Chondrocyte (in vitro differentiated cells): ENCODE data around the gene NR1H3. TPM values are rescaled to one million over a fixed set of nuclear protein-coding genes. Genes with fewer than 3 reads are reported as not detected.

ENCODE experiments used
- DNase-seq: peaks from one replicate; pipeline ENCODE4 v3.0.0; 2021; ENCODE audit warnings: mixed read lengths, low spot score
- H3K27ac Mint-ChIP-seq: one replicate; pipeline ENCODE4 v1.8.0; 2021; ENCODE audit warnings: mild to moderate bottlenecking, moderate library complexity, mixed read lengths; ENCODE audit not compliant: unreplicated experiment
- H3K27me3 Mint-ChIP-seq: 2 replicates; pipeline ENCODE4 v1.8.0; 2021; ENCODE audit warnings: low read depth, mixed read lengths
- H3K36me3 Mint-ChIP-seq: 2 replicates; pipeline ENCODE4 v1.8.0; 2021; ENCODE audit warnings: low read depth, mixed read lengths
- H3K4me1 Mint-ChIP-seq: 2 replicates; pipeline ENCODE4 v1.8.0; 2021; ENCODE audit warnings: low read depth, mild to moderate bottlenecking, mixed read lengths
- H3K4me3 Mint-ChIP-seq: one replicate; pipeline ENCODE4 v1.8.0; 2021; ENCODE audit warnings: mild to moderate bottlenecking, moderate library complexity, mixed read lengths; ENCODE audit not compliant: unreplicated experiment
- H3K9me3 Mint-ChIP-seq: 2 replicates; pipeline ENCODE4 v1.8.0; 2021; ENCODE audit warnings: low read depth, mixed read lengths
- total RNA-seq: library from RNA; stranded (reverse); gene quantifications from 3 replicates; pipeline ENCODE4 v1.2.1, GENCODE V29; 2021
- TF ChIP-seq, protein P1 (sequence below): fragments of 200-600 bp; sonication (generic); IDR thresholded peaks from 2 replicates; pipeline ENCODE4 v1.5.0; 2021; ENCODE audit warnings: antibody characterized with exemption, mild to moderate bottlenecking, moderate library complexity

Gene NR1H3
- total RNA-seq, 1 donor from 2014 or later, result 3.2 TPM

DNA sequence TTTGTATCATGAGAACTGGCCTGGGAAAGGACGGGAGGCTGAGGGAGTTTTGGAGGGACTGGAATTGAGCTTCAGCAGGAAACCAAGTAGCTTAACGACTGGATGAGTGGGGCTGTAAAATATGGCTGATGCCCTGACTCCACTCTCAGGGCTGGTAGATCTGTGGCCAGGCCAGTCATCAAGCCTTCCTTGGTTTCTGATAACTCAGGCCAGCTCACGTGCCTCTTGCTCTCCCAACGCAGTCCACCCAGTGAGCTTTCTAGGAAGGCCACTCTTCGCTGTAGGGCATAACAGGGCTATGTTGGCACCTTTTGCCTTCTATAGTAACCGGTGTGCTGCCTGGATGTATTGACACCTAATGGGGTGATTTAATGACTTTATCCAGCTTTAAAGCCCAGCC is 6.3 kb downstream of the NR1H3 start:
- Mint-ChIP-seq H3K36me3 (no peaks in the 10 kb centered on the region), H3K27me3 (no peaks in the 10 kb centered on the region), H3K27ac (no peak overlapping the region), H3K9me3 (no peaks in the 10 kb centered on the region), H3K4me3 (no peak overlapping the region), H3K4me1 (peaks cover 30% of the 10 kb centered on the region)
- TF ChIP-seq, protein P1, sequence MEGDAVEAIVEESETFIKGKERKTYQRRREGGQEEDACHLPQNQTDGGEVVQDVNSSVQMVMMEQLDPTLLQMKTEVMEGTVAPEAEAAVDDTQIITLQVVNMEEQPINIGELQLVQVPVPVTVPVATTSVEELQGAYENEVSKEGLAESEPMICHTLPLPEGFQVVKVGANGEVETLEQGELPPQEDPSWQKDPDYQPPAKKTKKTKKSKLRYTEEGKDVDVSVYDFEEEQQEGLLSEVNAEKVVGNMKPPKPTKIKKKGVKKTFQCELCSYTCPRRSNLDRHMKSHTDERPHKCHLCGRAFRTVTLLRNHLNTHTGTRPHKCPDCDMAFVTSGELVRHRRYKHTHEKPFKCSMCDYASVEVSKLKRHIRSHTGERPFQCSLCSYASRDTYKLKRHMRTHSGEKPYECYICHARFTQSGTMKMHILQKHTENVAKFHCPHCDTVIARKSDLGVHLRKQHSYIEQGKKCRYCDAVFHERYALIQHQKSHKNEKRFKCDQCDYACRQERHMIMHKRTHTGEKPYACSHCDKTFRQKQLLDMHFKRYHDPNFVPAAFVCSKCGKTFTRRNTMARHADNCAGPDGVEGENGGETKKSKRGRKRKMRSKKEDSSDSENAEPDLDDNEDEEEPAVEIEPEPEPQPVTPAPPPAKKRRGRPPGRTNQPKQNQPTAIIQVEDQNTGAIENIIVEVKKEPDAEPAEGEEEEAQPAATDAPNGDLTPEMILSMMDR, result no peak
- peak; percentile 54 for DNase-seq

DNA sequence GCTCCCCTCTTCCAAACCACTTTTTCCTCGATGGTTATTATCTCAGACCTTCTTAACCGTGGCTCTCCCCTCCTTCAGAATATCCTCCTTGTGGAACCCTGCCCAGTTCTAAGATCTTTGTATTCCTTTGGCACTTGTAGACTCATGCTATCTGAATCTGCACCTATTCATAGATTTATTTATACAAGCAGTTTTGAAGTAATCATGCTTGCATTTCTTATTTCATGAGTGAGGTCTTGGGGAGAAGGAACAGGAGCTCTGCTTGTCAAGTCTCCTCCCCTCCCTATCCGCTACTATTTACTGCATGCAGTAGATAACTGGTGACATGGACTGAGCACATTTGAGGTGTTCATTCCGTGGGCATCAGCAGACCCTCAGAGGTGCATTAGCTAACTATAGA is 6.7 kb downstream of the NR1H3 start:
- Mint-ChIP-seq H3K27ac (no peak overlapping the region), H3K4me3 (no peak overlapping the region), H3K4me1 (peaks cover 28% of the 10 kb centered on the region), H3K9me3 (no peaks in the 10 kb centered on the region), H3K36me3 (no peaks in the 10 kb centered on the region), H3K27me3 (no peaks in the 10 kb centered on the region)
- TF ChIP-seq, protein P1, result no peak
- DNase-seq, result no peak

DNA sequence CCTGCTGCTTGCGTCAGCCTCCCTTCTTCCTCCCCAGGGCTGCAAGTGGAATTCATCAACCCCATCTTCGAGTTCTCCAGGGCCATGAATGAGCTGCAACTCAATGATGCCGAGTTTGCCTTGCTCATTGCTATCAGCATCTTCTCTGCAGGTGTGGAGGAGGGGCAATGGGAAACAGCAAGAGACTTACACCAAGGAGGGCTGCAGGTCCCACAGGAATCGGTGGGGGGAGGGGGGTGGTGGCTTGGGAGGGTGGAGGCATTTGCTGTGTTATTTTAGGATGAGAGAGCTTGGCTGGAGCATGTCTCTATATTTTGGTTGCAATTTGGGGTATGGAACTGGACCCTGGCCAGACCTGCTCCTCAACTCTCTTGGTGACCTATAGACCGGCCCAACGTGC is 10.1 kb downstream of the NR1H3 start:
- DNase-seq, result no peak
- no peaks in the 10 kb centered on the region for H3K27me3 Mint-ChIP-seq
- H3K36me3 Mint-ChIP-seq, result no peaks in the 10 kb centered on the region
- TF ChIP-seq, protein P1, result no peak
- H3K9me3 Mint-ChIP-seq, result no peaks in the 10 kb centered on the region
- H3K4me3 Mint-ChIP-seq, result no peak overlapping the region
- H3K4me1 Mint-ChIP-seq, result peaks cover 52% of the 10 kb centered on the region
- peak overlapping the region; percentile 95 for H3K27ac Mint-ChIP-seq

DNA sequence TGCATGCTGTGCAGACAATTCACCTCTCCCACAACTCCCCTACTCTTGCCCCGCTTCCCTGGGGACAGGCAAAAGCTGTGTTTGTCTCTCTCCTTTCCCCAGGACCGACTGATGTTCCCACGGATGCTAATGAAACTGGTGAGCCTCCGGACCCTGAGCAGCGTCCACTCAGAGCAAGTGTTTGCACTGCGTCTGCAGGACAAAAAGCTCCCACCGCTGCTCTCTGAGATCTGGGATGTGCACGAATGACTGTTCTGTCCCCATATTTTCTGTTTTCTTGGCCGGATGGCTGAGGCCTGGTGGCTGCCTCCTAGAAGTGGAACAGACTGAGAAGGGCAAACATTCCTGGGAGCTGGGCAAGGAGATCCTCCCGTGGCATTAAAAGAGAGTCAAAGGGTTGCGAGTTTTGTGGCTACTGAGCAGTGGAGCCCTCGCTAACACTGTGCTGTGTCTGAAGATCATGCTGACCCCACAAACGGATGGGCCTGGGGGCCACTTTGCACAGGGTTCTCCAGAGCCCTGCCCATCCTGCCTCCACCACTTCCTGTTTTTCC is 10.7 kb downstream of the NR1H3 start:
- Mint-ChIP-seq H3K27ac (peak overlapping the region; percentile 95), H3K4me1 (peaks cover 52% of the 10 kb centered on the region), H3K4me3 (peak overlapping the region; percentile 86), H3K9me3 (no peaks in the 10 kb centered on the region), H3K36me3 (no peaks in the 10 kb centered on the region), H3K27me3 (no peaks in the 10 kb centered on the region)
- DNase-seq, result no peak
- TF ChIP-seq, protein P1, result no peak

DNA sequence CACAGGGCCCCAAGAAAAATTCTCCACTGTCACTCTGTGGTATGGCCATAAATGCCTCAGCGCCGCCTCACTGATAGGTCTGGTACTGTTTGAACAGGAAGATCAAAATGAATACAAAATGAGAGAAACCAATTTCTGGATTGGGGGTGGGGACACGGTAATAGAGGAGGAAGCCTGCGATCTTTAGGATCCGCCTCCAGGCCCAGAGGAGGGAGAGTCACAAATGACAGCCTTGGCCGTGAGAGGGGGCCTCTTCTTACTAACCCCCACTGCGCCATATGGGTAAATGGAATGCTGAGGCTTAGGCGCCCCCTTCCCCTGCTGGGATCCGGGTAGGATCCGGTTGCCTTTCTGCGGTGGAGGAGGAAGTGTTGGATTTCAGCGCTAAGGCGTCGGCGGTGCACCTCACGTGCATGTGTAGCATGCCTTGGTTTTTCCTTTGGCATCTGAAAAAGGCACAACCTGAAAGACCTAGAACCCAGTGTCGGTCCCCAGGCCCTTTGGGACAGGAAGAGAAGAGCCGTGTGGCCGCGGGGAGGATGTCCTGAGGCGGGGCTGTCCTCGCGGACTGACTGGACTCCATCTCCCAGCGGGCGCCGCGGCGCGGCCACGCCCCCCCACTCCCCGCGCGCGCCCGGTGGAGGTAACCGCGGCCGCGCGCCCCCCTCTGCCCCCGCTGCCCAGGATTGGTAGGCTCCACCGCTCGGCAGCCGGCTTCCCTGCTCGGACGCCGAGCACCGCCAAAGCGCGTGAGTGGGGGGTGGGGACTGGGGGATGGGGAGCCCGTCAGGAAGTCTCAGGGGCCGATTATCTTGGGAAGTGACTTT is 11.4 kb downstream of the NR1H3 start:
- Mint-ChIP-seq H3K9me3 (no peaks in the 10 kb centered on the region), H3K36me3 (no peaks in the 10 kb centered on the region), H3K27me3 (no peaks in the 10 kb centered on the region), H3K4me1 (peaks cover 52% of the 10 kb centered on the region), H3K27ac (peak overlapping the region; percentile 95), H3K4me3 (peak overlapping the region; percentile 86)
- no peak for DNase-seq
- TF ChIP-seq, protein P1, result peak; percentile 63
